HCT116 (cell line): ENCODE data around the gene COG2. TPM values are rescaled to one million over a fixed set of nuclear protein-coding genes. Genes with fewer than 3 reads are reported as not detected.

Experiments used
- ATAC-seq: fragments of 200-7000 bp; cut with Tn5 transposase; 2 replicates; pipeline ENCODE4 v1.9.1; 2020; ENCODE audit warnings: mild to moderate bottlenecking, moderate library complexity
- BruUV-seq: library from RNA; stranded (reverse); fragments of 400-500 nt; replicated peaks from 2 replicates; lab custom pipeline; 2021; lab: Mats Ljungman, UMichigan
- CTCF ChIA-PET: fragments of 300-600 bp; sonication (Branson Sonifier 250); formaldehyde crosslinking; loops from one replicate; lab custom pipeline; 2021; ENCODE audit warnings: antibody characterized with exemption; lab: Charles Lee
- POLR2A ChIA-PET: fragments of 300-600, 350-600 bp; sonication (Branson Sonifier 250); formaldehyde crosslinking; loops from one replicate; lab custom pipeline; 2021; ENCODE audit warnings: antibody characterized with exemption; lab: Charles Lee
- RAD21 ChIA-PET, 2 experiments: fragments of 300-600 bp; sonication (Branson Sonifier 250); formaldehyde crosslinking; loops; one replicate each; lab custom pipeline; 2023; ENCODE audit warnings: low total read pairs in 2 of 2; ENCODE audit not compliant: uncharacterized antibody in 2 of 2, unreplicated experiment in 2 of 2, low non-redundant PET in 1 of 2; lab: Charles Lee
- DNase-seq: peaks from one replicate; pipeline ENCODE4 v3.0.0-alpha.2; 2010; ENCODE audit warnings: low read depth, low spot score
- H2AFZ ChIP-seq: fragments of 200-600 bp; shearing (Covaris generic), sonication (generic); 2 replicates; pipeline ENCODE4 v1.6.1; 2017; ENCODE audit warnings: low read depth, mixed run types, mixed read lengths, antibody characterized with exemption, low read length; ENCODE audit not compliant: poor library complexity, severe bottlenecking
- H3K27ac ChIP-seq: 2 replicates; pipeline ENCODE4 v1.5.1; 2012; ENCODE audit warnings: low read depth, low read length
- H3K27me3 ChIP-seq: fragments of 200-600 bp; sonication (generic); 2 replicates; pipeline ENCODE4 v1.6.1; 2016; ENCODE audit warnings: mixed run types, low read length, mixed read lengths; ENCODE audit not compliant: insufficient read depth
- H3K36me3 ChIP-seq, 2 experiments: fragments of 200-500 bp in 1 of 2; fragments of 200-600 bp in 1 of 2; sonication (Bioruptor generic) in 1 of 2; sonication (generic) in 1 of 2; 2 replicates each; pipeline versions ENCODE4 v1.5.1 to v1.6.1; 2014 to 2016; ENCODE audit warnings: low read length in 2 of 2, inconsistent platforms in 1 of 2, mixed read lengths in 1 of 2, mixed run types in 1 of 2; ENCODE audit not compliant: insufficient read depth in 2 of 2, control insufficient read depth in 1 of 2
- H3K4me1 ChIP-seq, 2 experiments: fragments of 200-600 bp in 1 of 2; sonication (generic) in 1 of 2; 2 replicates each; pipeline versions ENCODE4 v1.5.1 to v1.6.1; 2012 to 2017; ENCODE audit warnings: low read length in 2 of 2, inconsistent platforms in 1 of 2, mild to moderate bottlenecking in 1 of 2, mixed read lengths in 1 of 2, mixed run types in 1 of 2, moderate library complexity in 1 of 2; ENCODE audit not compliant: insufficient read depth in 2 of 2, control insufficient read depth in 1 of 2
- H3K4me2 ChIP-seq: fragments of 200-600 bp; sonication (generic); 2 replicates; pipeline ENCODE4 v1.6.1; 2017; ENCODE audit warnings: mixed run types, low read length, mixed read lengths
- H3K4me3 ChIP-seq, 2 experiments: fragments of 200-600 bp in 1 of 2; sonication (generic) in 1 of 2; replicated peaks in 1 of 2; 2 replicates each; pipeline ENCODE4 v1.5.1; 2011 to 2016; ENCODE audit warnings: low read length in 2 of 2, control low read depth in 1 of 2, low read depth in 1 of 2, mild to moderate bottlenecking in 1 of 2, mixed read lengths in 1 of 2, mixed run types in 1 of 2
- H3K79me2 ChIP-seq: fragments of 200-600 bp; sonication (generic); 2 replicates; pipeline ENCODE4 v1.6.1; 2017; ENCODE audit warnings: mild to moderate bottlenecking, mixed run types, low read length, moderate library complexity, mixed read lengths; ENCODE audit not compliant: insufficient read depth
- H3K9ac ChIP-seq: fragments of 200-600 bp; sonication (generic); 2 replicates; pipeline ENCODE4 v1.6.1; 2016; ENCODE audit warnings: low read length, mixed read lengths
- H3K9me2 ChIP-seq: fragments of 200-600 bp; sonication (generic), shearing (Covaris generic); 2 replicates; pipeline ENCODE4 v1.6.1; 2017; ENCODE audit warnings: mixed run types, mild to moderate bottlenecking, moderate library complexity; ENCODE audit not compliant: insufficient read depth
- H3K9me3 ChIP-seq, 2 experiments: fragments of 200-500 bp in 1 of 2; fragments of 200-600 bp in 1 of 2; sonication (Bioruptor generic) in 1 of 2; sonication (generic) in 1 of 2; 2 replicates each; pipeline ENCODE4 v1.6.1; 2014 to 2017; ENCODE audit warnings: low read length in 2 of 2, mixed read lengths in 2 of 2, inconsistent platforms in 1 of 2, low read depth in 1 of 2, mild to moderate bottlenecking in 1 of 2, mixed run types in 1 of 2, moderate library complexity in 1 of 2; ENCODE audit not compliant: control insufficient read depth in 1 of 2, insufficient read depth in 1 of 2
- H4K20me1 ChIP-seq: fragments of 200-600 bp; sonication (generic), shearing (Covaris generic); 2 replicates; pipeline ENCODE4 v1.6.1; 2017; ENCODE audit warnings: mixed run types, mild to moderate bottlenecking, moderate library complexity; ENCODE audit not compliant: insufficient read depth
- CBX3 ChIP-seq: IDR thresholded peaks from 2 replicates; pipeline ENCODE4 v1.6.1; 2012; ENCODE audit warnings: low read depth
- CTCF ChIP-seq, 3 experiments: fragments of 200-600 bp in 1 of 3; sonication (generic) in 1 of 3; IDR thresholded peaks in 2 of 3; conservative IDR thresholded peaks in 1 of 3; 2 replicates each; pipeline ENCODE4 v1.5.1; 2012 to 2017; ENCODE audit warnings: low read depth in 2 of 3, low read length in 2 of 3, antibody characterized with exemption in 1 of 3, borderline replicate concordance in 1 of 3, control low read depth in 1 of 3, mild to moderate bottlenecking in 1 of 3, mixed read lengths in 1 of 3, mixed run types in 1 of 3, moderate library complexity in 1 of 3; ENCODE audit not compliant: insufficient read depth in 1 of 3
- EGR1 ChIP-seq: IDR thresholded peaks from 2 replicates; pipeline ENCODE4 v1.6.1; 2012; ENCODE audit warnings: low read depth
- ELF1 ChIP-seq: IDR thresholded peaks from 2 replicates; pipeline ENCODE4 v1.6.1; 2012; ENCODE audit warnings: low read depth, borderline replicate concordance
- MAX ChIP-seq: IDR thresholded peaks from 2 replicates; pipeline ENCODE4 v1.6.1; 2012
- RAD21 ChIP-seq: IDR thresholded peaks from 2 replicates; pipeline ENCODE4 v1.6.1; 2012; ENCODE audit warnings: low read depth, mild to moderate bottlenecking
- REST ChIP-seq: IDR thresholded peaks from 2 replicates; pipeline ENCODE4 v1.6.1; 2012; ENCODE audit warnings: low read depth
- TCF7L2 ChIP-seq: IDR thresholded peaks from 2 replicates; pipeline ENCODE4 v1.7.0; 2011; ENCODE audit warnings: borderline replicate concordance, inconsistent platforms; ENCODE audit not compliant: insufficient read depth, insufficient read length; ENCODE audit errors: extremely low read depth
- YY1 ChIP-seq: IDR thresholded peaks from 2 replicates; pipeline ENCODE4 v1.6.1; 2011; ENCODE audit warnings: low read length, low read depth, moderate library complexity, mild to moderate bottlenecking; ENCODE audit not compliant: insufficient replicate concordance; ENCODE audit errors: extremely low read depth
- ZBTB33 ChIP-seq: IDR thresholded peaks from 2 replicates; pipeline ENCODE4 v1.6.1; 2011; ENCODE audit warnings: mild to moderate bottlenecking, low read length, moderate library complexity; ENCODE audit not compliant: insufficient replicate concordance; ENCODE audit errors: extremely low read depth
- ZFX ChIP-seq: fragments of 450-650 bp; IDR thresholded peaks from 2 replicates; pipeline ENCODE4 v1.6.1; 2017
- intact Hi-C: fragments of 100-400 bp; cut with micrococcal nuclease; formaldehyde crosslinking; loops from 2 replicates; pipeline ENCODE4 v1.10.0; 2022
- total RNA-seq: library from RNA; stranded (reverse); gene quantifications from one replicate; pipeline ENCODE4 v1.2.1, GENCODE V29; 2021; ENCODE audit not compliant: unreplicated experiment

COG2 gene
- total RNA-seq, 1 experiment from 2014 or later: 28.6 TPM

- no peak overlapping the region for H3K27ac ChIP-seq
- no TSS peak for BruUV-seq
- POLR2A ChIA-PET: no interaction called here
- CTCF ChIA-PET: no interaction called here
- no peaks in the 10 kb centered on the region for H3K9me2 ChIP-seq
- H3K36me3 ChIP-seq: no peaks in the 10 kb centered on the region
- intact Hi-C loops: no loop called here
- H3K4me3 ChIP-seq: no peak overlapping the region
- no peaks in the 10 kb centered on the region for H4K20me1 ChIP-seq
- RAD21 ChIA-PET: no interaction called here
- DNase-seq (no peak), ATAC-seq (no peak)
- H3K4me1 ChIP-seq: no peaks in the 10 kb centered on the region
- peaks cover 22% of the 10 kb centered on the region; the same call in 1 of the 2 replicates for H3K27me3 ChIP-seq
- no peak for TF ChIP-seq EGR1
- no peak for TF ChIP-seq CBX3
- no peak for TF ChIP-seq CTCF (IDR thresholded peaks at IDR 0.05 in 2 of 3, conservative IDR thresholded peaks at IDR 0.05 in 1 of 3; ENCODE audit: borderline replicate concordance in 1 of 3, insufficient read depth in 1 of 3, low read depth in 2 of 3, low read length in 2 of 3)
- TF ChIP-seq MAX: no peak
- TF ChIP-seq ELF1: no peak
- TF ChIP-seq ZBTB33: no peak
- no peak for TF ChIP-seq REST
- no peak for TF ChIP-seq RAD21
- TF ChIP-seq TCF7L2: no peak
- TF ChIP-seq ZFX: no peak
- TF ChIP-seq YY1: no peak
- no peak overlapping the region for H3K4me2 ChIP-seq
- H2AFZ ChIP-seq: no peak overlapping the region
- H3K9me3 ChIP-seq: no peaks in the 10 kb centered on the region
- H3K9ac ChIP-seq: no peak overlapping the region
- no peaks in the 10 kb centered on the region for H3K79me2 ChIP-seq
Observed at GRCh38 chr1:230620649-230621323, 21.5 kb upstream of the COG2 start.
